GM21717 (cell line): ENCODE data around the gene HGFAC.
"Not testable (repeated sequence)": the region's sequence is repeated elsewhere in the genome, so short reads cannot be mapped to it uniquely, and the experiment has no call there.

Source experiments
- ATAC-seq: cut with Tn5 transposase; IDR thresholded peaks from one replicate; pipeline ENCODE4 v1.9.1; 2021; ENCODE audit warnings: mild to moderate bottlenecking, moderate library complexity; ENCODE audit not compliant: unreplicated experiment

Gene HGFAC

DNA sequence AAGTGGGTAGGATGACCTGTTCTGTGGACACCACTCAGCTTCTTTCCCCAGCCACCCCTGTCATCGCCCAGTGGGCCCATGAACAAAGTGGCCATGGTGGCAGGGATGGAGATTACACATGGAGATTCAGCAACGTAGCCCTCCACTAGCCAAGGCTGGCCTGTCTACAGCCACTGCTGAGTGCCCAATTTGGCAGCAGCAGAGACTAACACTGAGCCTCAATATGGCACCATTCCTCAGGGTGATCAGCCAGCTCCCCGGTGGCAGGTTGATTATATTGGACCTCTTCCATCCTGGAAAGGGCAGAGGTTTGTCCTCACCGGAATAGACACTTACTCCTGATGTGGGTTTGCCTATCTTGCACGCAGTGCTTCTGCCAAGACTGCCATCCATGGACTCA is 17.4 kb downstream of the HGFAC start:
- not testable (repeated sequence) for ATAC-seq

GRCh38 chr4:3460926-3461325 is 19.2 kb downstream of the HGFAC start:
- no peak for ATAC-seq

GRCh38 chr4:3461515-3462291 is 19.9 kb downstream of the HGFAC start:
- ATAC-seq = no peak

GRCh38 chr4:3462321-3462789 is 20.6 kb downstream of the HGFAC start:
- ATAC-seq = no peak

GRCh38 chr4:3462790-3463415 is 21.1 kb downstream of the HGFAC start, which contains the start of gene DOK7:
DOK7 (plus strand) TSS chr4:3463306; CDS start chr4:3463376, 70 bp downstream.
- ATAC-seq = no peak

GRCh38 chr4:3463556-3464348 is 22.0 kb downstream of the HGFAC start:
- no peak for ATAC-seq

DNA sequence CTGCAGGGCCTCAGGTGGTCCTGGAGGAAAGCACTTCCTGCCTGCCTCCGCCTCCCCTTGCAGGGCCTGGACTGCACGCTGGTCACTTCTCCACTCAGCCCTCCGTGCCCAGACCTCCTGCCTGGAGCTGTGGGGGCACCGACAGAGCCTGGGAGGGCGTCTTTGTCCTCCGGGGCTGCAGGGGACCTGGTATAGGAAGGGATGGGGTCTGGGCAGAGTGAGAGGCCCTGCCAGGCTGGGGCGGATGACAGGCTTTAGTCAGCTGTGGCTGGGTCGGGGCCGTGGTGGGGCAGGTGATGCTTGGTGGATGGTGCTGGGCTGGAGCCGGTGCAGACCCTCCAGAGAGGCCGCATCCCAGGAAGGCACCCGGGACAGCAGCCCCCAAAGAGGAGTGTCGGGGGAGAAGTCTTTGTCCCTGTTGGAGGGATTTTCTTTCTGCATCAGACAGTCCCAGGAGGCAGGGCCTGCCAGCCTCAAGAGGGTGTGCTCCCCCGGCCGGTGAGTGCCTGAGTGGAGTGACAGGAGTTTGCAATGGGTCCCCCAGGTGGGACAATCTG is 22.7 kb downstream of the HGFAC start:
- ATAC-seq = no peak

DNA sequence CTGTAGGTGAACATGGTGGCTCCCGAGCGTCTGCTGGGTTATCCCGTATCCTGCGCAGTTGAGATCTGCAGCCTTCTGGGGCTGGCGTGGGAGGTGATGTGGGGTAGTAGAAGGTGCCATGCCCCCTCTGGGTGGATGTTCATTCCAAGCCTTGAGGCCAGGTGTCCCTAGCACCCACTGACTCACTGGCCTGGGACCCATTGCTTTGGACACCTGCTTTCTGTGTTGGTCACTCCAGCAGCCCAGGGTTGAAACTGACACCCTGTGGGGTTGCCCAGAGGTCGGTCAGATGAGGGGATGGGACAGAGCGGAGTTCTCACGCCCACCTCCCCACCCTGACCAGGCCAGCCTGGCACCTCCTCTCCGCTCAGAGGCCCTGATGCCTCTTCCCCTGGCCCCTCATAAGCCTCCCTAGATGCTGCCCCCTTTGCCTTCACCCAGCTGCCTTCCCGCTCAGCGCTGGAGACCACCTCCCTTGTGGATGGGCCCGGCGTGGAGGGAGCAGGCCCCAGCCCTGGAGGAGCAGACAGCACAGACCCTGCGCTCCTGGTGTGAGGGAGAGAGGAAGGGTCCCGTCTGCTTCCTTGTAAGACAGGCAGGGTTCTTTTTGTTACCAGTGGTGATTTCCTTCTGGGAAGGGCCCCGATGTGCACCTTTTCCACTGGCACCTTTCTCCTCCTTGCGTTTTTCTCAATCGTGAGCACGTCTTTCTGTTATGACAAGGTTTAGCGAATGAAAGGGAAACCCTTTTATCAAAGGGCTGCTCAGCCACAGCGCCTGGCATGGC is 23.3 kb downstream of the HGFAC start:
- ATAC-seq = no peak

DNA sequence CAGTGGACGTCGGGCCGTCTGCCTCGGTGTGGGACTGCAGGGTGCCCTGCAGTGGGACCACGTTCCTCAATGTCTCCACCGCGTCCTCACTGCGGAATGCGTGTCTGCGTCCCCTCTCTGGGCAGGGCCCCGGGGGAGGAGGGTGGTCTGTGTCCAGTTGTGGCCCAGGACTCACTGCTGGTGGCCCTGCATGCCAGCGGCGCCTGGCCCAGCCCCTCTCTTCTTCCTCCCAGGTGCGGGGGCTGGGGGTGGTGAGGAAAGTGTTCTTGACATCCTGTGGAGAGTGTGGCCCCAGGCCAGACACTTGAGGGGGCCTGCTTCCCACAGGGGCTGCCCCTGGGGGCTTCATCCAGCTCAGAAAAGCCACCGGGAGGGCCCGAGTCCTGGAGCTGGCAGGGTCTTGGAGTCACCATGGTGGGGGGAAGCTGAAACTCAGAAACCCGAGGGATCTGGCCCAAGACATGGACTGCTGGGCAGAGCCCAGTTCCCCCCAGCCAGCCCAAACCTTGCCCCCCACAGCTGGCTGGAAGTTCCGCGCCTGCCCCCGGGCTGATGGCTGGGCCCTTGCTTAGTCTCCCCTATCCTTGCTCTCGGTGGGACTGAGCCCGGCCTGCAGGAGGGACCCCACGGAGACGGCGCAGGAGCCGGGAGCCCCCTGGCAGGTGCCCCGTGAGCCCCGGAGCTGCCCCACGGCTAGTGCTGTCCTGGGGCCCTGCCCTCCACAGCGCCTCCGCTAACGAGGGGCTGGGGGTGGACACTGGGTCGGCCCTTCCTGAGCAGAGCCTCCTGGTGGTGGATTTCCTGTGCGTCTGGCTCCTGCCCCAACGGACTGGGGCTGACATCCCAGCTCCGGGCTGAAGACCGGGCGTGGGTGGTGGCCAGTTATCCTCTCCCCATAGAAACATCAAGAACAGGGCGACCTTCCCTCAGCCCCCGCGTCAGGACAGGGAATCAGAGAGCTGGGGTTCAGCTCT is 24.2 kb downstream of the HGFAC start:
- ATAC-seq = no peak

GRCh38 chr4:3466691-3467600 is 25.2 kb downstream of the HGFAC start:
- no peak for ATAC-seq

- no peak for ATAC-seq
These were observed 25.8 kb downstream of the HGFAC start for GRCh38 chr4:3467601-3468031.

- no peak for ATAC-seq
These were observed 26.4 kb downstream of the HGFAC start for GRCh38 chr4:3468154-3468553.

- no peak for ATAC-seq
These were observed 27.0 kb downstream of the HGFAC start for GRCh38 chr4:3468804-3469203.

DNA sequence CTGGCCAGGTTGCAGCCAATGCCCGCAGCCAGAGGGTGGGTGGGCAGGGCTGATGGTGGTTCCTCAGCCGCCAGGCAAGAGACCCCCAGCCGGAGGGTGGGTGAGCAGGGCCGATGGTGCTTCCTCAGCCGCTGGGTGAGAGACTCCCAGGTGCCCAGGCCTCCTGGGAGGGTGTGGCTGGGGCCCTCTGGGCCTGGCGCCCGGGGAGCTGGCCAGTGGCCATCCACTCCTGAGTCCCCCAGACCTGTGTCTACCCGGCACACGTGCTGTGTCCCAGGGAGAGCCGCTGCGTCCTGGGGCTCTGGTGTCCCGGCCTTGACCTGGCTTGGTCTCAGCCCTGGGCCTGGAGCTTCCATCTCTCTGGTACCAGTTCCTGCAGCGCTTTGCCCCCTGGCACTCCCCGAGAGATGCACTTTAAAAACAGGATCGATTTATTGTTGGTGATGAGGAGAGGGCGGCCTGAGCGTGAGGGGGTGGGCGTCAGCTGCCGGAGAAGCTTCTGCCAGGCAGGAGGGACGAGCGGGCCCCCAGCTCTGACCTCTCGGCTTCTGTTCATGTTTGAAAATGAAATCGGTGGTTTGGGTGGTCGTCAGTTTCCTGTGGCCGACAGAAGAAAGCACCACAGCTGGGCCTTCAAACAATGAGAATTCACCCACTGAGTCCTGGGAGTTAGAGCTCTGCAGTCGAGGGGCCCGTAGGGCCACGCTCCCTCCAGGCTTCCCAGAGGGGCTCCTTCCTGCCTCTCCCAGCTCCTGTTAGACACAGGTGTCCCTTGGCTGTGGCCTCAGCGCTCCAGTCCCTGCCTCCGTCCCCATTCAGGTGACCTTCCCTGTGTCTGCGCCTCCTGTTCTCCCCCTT is 27.8 kb downstream of the HGFAC start:
- ATAC-seq = no peak

- ATAC-seq = no peak
These were observed 28.7 kb downstream of the HGFAC start for GRCh38 chr4:3470244-3471097.

- no peak for ATAC-seq
These were observed 29.5 kb downstream of the HGFAC start for GRCh38 chr4:3471098-3471760.
